Activated CD8-positive, alpha-beta memory T cell treated with anti-CD3 and anti-CD28 coated beads for 48 hours (primary cell): ENCODE measurements around the gene PPME1.
A peak's percentile ranks its signal among the peaks of the same experiment; 100 is the strongest.

Source experiments
- DNase-seq, 3 experiments: peaks; one replicate each; pipeline ENCODE4 v3.0.0-alpha.2; 2020; ENCODE audit warnings: low read depth in 2 of 3, low spot score in 2 of 3

Gene PPME1

DNA sequence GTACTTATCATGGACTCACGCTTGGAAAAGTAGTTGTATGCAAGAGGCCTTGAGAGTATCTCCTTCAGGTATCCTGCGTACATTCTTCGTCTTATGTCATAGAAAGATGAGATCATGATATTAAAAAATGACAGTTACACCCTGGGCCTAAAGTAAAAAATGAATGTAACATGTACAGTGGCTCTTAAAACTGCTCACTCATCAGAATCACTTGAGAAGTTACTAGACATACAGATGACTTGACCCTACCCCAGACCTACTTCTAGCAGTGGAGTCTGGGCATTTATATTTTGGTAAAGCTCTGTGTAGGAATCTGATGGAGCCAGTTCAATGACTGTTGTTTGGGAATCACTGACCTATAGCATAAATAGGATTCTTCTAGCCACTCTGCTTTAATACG lies 54.5 kb downstream of the PPME1 start:
- DNase-seq: no peak

DNA sequence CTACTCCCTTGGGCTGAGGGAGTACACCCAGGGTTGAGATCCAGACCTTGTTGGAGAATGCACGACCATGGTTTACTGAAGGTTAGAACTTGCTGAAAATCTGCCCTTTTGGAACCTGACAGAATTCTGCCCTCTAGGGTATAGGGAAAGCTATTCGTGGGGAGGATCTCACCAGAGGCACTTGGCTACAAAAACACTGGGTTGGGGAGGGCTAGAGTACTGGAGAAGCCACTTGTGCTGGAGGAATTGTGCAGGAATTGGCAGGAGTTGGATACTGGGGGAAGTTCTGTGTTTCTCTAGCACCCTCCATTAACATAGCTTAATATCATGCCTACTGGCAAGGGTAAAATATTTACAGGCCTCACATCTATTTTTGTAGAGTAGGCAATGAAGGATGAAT lies 55.8 kb downstream of the PPME1 start:
- DNase-seq: no peak

DNA sequence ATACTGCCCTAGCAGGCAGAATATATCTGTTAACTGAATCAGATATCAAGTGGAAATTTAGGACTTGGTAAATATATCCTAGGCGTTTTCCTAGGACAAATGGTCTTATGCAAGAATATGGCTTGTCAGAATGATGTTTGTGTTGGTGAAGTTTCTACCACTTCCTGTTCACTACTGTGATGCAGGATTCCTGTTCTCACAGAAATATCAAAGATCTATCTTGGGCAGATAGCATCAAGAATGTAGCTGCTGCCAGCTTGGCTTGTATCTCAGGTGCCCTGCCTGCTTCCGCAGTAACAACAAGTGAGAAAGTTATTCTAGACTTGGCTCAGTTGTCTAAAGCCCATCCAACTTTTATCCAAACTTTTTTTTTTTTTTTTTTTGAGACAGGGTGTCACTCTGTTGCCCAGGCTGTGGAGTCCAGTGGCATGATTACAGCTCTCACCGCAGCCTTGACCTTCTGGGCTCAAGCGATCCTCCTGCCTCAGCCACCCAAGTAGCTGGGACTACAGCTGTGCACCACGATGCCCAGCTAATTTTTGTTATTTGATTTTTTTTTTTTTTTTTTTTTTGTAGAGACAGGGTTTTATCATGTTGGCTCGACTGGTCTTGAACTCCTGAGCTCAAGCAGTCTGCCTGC lies 61.3 kb downstream of the PPME1 start:
- no peak for DNase-seq

DNA sequence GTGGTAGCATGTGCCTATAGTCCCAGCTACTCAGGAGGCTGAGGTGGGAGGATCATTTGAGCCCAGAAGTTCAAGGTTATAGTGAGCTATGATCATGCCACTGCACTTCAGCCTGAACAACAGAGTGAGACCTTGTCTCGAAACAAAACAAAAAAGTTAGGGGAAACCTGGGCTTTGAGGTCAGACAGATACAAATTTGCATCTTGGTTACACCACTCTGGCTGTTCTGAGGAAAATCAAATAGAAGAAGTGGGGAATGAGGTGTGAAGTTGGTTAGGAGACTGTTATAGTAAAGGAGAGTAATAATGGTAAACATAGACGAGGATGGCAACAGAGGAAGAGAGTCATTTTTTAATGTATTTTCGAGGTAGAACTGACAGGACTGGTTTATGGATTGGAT lies 62.6 kb downstream of the PPME1 start:
- DNase-seq: no peak

- DNase-seq: no peak
These were observed 64.0 kb downstream of the PPME1 start for GRCh38 chr11:74235121-74235520.

DNA sequence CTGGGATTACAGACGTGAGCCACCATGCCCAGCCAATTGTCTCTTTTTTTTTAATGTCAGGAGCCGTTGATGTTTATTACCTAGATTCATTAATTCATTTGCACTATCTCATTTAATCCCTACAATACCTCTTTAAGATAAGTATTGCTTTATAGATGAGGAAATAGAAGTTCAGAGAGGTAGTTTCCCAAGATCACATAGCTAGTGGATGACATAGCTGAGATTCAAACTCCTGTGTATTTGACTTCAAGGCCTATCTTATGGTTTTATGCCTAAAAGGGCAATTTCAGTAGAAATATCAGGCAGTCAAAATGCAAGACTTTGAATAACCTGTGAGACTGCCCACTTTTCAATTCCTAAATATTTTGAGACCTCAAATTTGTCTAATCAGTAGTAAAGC lies 66.5 kb downstream of the PPME1 start:
- no peak for DNase-seq

DNA sequence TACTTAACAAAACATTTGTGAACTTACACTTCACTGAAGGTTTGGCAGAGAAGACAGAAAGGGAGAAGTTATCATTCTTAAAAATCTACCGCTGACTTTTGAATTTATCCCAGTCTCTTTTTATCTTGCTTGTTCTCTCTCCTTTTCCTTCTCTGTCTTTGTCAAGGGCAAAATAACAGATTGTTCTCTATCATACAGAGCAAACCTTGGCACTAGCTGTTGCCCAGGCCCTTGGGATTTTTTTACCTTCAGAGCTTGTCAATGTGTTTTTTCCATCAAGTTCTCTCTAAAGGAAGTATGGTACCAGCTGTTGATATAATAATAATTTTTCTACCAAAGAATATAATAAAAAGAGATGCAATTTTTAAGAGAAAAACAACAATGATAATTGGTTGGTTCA lies 67.2 kb downstream of the PPME1 start:
- DNase-seq: no peak

DNA sequence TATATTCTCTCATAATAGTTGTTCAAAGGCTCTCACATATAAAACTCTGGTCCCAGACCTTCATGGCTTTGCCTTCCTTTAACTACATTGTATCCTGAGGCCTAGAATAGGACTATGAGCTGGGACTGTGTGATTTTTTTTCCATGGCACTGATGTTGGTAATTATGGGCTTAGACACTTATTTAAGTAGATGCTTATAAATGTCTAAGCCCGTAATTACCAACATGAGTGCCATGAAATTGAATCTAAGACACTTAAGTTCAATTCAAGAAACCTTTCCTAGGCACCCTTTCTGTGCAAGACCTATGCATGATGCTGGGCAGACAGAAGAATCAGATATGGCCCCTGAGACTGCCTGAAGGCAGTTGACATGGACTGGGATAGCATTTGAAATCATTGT lies 77.4 kb downstream of the PPME1 start:
- DNase-seq: no peak

DNA sequence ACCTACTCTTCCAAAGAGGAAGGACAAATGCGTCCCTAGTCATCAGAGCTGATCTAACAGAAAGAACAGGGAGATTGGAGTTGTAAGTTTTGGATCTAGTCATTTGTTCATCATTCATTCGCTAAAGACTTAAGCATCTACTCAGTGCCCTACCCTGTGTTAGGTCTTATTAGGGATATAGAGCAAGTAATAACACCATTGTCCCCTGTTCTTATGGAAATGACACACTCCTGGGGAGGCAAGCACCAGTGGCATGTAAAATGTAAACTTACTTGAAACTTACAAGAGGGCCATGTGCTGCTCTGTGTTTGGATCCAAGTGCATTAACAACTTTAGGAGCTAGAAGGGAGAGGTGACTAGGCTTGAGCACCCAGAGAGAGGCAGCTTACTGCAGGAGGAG lies 78.4 kb downstream of the PPME1 start:
- DNase-seq: no peak

DNA sequence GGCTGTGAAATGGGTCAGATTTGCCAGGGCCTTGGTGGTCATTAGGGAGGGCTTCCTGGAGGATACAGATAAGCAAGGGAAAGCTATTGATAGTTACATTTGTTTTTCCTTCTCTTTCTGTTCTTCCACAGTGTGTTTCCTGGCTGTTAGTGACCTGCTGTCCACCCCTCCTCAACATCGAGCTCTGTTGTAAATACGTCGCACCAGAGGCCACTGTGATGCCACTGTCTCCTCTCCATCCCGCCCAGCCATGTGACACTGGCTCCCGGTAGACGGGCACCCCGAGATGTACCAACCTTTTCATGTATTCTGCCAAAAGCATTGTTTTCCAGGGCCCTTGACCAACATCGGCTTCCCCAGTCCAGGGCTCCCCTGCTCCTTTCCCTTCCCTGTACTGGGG lies 82.3 kb downstream of the PPME1 start:
- no peak for DNase-seq

- peak in 1 of 3 experiments; percentile 23 for DNase-seq
These were observed 84.8 kb downstream of the PPME1 start for GRCh38 chr11:74255741-74256375.

GRCh38 chr11:74256378-74257133 lies 85.5 kb downstream of the PPME1 start:
- no peak for DNase-seq

DNA sequence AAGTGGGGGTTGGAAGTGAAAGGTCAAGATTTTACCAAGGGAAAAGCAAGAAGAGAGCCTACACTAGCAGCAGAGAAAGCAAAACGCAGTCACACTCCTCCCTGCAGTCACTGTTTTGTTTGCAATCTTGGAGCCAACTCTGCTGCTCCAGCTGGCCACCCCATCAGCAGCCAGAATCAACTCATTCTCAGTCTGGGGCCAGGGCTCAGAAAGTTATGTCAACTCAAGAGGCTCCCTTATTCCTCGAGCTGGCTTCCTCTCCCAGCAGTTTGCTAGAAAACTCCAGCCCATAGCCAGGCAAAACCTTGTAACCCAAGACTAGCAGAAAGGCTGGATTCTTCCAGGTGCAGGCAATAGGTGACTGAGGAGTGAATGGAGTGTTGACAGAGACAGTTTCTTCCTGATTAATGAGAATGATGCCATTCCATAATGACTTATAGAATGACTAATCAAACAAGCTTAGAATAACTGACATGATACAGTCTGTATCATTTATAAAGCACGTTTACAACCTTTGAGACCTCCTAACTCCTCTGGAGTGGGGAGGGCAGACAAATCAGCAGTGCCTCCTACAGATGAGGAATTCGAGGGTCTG lies 87.0 kb downstream of the PPME1 start:
- no peak for DNase-seq

DNA sequence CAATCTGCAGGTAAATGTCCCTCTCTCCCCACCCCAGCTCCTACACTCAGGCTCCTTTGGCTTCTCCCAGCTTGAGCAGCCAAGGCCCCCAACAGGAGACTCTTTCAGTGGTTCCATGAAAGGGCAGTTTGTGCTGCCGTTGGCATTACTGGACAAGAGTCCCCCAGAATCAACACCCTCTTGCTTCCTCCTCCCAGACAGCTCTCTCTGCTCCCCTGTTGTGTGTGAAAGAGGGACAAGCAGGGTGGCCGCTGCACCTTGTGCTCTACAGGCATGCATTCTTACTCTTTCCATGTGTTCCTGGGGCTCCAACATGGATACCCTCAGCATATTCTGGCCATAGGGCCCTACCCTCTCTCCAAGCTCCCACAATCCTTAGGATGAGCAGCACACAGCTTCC lies 91.6 kb downstream of the PPME1 start:
- no peak for DNase-seq

DNA sequence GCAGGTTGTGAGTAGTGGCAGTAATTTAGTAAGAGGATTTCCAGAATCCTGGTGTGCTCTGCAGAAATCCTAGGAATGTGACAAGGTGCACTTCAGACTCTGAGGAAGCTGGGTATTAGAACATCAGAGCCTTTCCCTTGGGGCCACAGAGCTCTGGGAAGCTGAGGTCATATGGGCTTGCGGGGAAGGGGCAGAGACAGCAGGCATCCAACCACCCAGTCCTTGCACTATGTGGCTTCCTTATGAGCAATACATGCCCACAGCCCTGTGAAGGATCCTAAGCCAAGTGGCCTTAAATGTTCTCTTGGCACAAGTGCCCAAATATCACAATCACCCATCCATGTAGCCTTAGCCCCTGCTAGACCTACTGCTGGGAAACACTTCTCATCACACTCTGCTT lies 94.2 kb downstream of the PPME1 start:
- no peak for DNase-seq

- no peak for DNase-seq
These were observed 95.9 kb downstream of the PPME1 start for GRCh38 chr11:74267014-74267413.

DNA sequence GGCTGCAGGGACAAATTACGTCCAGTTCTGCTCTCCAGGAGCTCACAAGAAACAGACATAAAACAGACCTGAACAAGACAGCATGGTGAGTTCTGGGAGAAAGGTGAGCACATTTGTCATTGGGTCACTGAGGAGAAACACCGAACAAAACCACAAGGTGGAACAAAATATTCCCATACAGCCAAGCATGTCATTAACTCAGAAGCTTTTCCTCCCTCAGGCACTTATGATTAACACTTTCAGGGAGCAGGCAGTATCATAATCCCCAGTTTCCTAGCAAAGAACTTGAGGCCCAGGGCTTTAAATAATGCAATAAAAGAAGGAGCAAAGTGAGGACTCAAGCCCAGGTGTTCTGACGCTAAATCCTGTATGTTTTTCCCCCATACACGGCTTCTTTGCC lies 97.4 kb downstream of the PPME1 start:
- DNase-seq: no peak

DNA sequence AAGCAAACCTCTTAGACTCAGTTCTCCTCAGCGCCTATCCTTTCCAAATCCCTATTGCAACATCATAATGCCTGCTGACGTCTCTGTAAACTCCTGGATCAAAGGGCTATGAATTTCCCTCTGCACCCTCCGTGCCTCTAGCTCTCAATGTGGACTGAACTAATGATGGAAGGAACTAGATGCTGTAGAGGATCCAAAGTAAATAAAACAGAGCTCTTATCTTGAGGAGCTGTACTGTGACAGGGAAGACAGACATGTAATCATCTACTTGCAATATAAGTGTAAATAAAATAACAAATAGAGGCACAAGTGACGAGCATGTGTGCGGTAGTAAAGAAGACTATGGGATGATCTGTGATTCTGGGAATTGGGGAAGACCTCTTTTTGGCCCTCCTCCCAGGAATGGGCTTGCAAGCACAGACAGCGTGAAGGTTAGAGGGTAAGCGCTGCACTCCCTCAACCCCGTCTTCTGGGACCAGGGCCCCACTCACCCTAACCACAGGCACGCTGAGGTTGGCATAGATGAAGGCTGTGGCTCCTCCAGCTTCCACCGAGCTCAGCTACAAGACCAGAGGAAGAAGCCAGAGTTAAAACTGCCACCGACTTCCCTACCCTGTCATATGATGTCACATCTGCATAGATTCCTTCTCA lies 98.2 kb downstream of the PPME1 start:
- no peak for DNase-seq

GRCh38 chr11:74272276-74272675 lies 101.2 kb downstream of the PPME1 start:
- no peak for DNase-seq

- DNase-seq: no peak
These were observed 105.5 kb downstream of the PPME1 start for GRCh38 chr11:74276581-74276980.

DNA sequence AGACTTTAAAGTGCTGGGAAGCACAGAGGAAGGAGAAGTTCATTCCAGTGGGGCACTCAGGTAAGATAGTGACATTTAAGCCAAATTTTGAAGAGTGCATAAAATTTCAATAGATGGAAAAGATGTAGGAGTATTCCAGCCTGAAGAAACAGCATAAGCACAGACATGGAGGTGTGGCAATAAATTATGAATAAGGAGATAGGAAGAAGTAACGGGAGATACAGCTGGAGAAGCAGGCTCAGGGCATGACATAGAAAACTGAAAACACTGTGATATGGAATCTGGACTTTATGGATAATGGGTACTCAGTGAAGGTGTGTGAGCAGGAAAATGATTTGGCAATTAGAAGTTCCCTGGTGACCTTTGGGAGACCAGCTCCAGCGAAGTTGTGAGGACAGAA lies 107.0 kb downstream of the PPME1 start:
- no peak for DNase-seq

- no peak for DNase-seq
These were observed 107.7 kb downstream of the PPME1 start for GRCh38 chr11:74278721-74279161.
